ENCODE measurements around the gene NFATC2.
"Not testable (repeated sequence)": the region's sequence is repeated elsewhere in the genome, so short reads cannot be mapped to it uniquely, and the experiment has no call there.

NFATC2 gene

GRCh38 chr20:51493346-51493791, 49.1 kb downstream of the NFATC2 start:
- DNase-seq: no peak

- no peak for DNase-seq
Observed at GRCh38 chr20:51492167-51493092, 50.1 kb downstream of the NFATC2 start.

GRCh38 chr20:51491393-51491792, 51.1 kb downstream of the NFATC2 start:
- no peak for DNase-seq

GRCh38 chr20:51490635-51491034, 51.9 kb downstream of the NFATC2 start:
- no peak for DNase-seq

GRCh38 chr20:51489611-51490010, 52.9 kb downstream of the NFATC2 start:
- no peak for DNase-seq

GRCh38 chr20:51488331-51488730, 54.2 kb downstream of the NFATC2 start:
- DNase-seq: no peak

GRCh38 chr20:51487565-51488268, 54.8 kb downstream of the NFATC2 start:
- DNase-seq: no peak

GRCh38 chr20:51487076-51487475, 55.4 kb downstream of the NFATC2 start:
- no peak for DNase-seq

- DNase-seq: no peak
Observed at GRCh38 chr20:51486197-51487005, 56.1 kb downstream of the NFATC2 start.

GRCh38 chr20:51484831-51485230, 57.7 kb downstream of the NFATC2 start:
- DNase-seq: no peak

GRCh38 chr20:51484141-51484815, 58.2 kb downstream of the NFATC2 start:
- no peak for DNase-seq

GRCh38 chr20:51482836-51483473, 59.6 kb downstream of the NFATC2 start:
- no peak for DNase-seq

GRCh38 chr20:51481341-51481914, 61.1 kb downstream of the NFATC2 start:
- no peak for DNase-seq

GRCh38 chr20:51480507-51481270, 61.8 kb downstream of the NFATC2 start:
- no peak for DNase-seq

GRCh38 chr20:51476106-51476505, 66.4 kb downstream of the NFATC2 start:
- DNase-seq: not testable (repeated sequence)

- DNase-seq: no peak
Observed at GRCh38 chr20:51473771-51474170, 68.7 kb downstream of the NFATC2 start.

- DNase-seq: no peak
Observed at GRCh38 chr20:51473256-51473655, 69.3 kb downstream of the NFATC2 start.

- no peak for DNase-seq
Observed at GRCh38 chr20:51470907-51471411, 71.6 kb downstream of the NFATC2 start.

GRCh38 chr20:51470499-51470820, 72.1 kb downstream of the NFATC2 start:
- DNase-seq: no peak

- peak; percentile 29 for DNase-seq
Observed at GRCh38 chr20:51469578-51470498, 72.7 kb downstream of the NFATC2 start.
